Mesendoderm (in vitro differentiated cells): Measurements from ENCODE around the gene ENSA. TPM values are rescaled to one million over a fixed set of nuclear protein-coding genes. Genes with fewer than 3 reads are reported as not detected.
A peak's percentile ranks its signal among the peaks of the same experiment; 100 is the strongest.

ENCODE experiments used
- DNase-seq: peaks from one replicate; pipeline ENCODE4 v3.0.0; 2013
- H2AK5ac ChIP-seq: 2 replicates; pipeline ENCODE4 v1.6.1; 2013; ENCODE audit warnings: low read length, inconsistent platforms
- H2BK120ac ChIP-seq: 2 replicates; pipeline ENCODE4 v1.6.1; 2013; ENCODE audit warnings: low read depth, mild to moderate bottlenecking, low read length, moderate library complexity, mixed read lengths
- H2BK15ac ChIP-seq: replicated peaks from 2 replicates; pipeline ENCODE4 v1.6.1; 2013; ENCODE audit warnings: low read depth, mild to moderate bottlenecking, moderate library complexity
- H2BK5ac ChIP-seq: 2 replicates; pipeline ENCODE4 v1.6.1; 2013; ENCODE audit warnings: low read length, inconsistent platforms
- H3K18ac ChIP-seq: 2 replicates; pipeline ENCODE4 v1.6.1; 2013; ENCODE audit warnings: mild to moderate bottlenecking, low read length, mixed read lengths
- H3K23ac ChIP-seq: one replicate; pipeline ENCODE4 v1.6.1; 2013; ENCODE audit warnings: low read length
- H3K27ac ChIP-seq: 2 replicates; pipeline ENCODE4 v1.5.1; 2013; ENCODE audit warnings: low read depth, mild to moderate bottlenecking, inconsistent platforms, low read length, moderate library complexity
- H3K27me3 ChIP-seq: 2 replicates; pipeline ENCODE4 v1.6.1; 2013; ENCODE audit warnings: low read length, control low read depth, mild to moderate bottlenecking, inconsistent platforms; ENCODE audit not compliant: insufficient read depth, poor library complexity
- H3K36me3 ChIP-seq: 2 replicates; pipeline ENCODE4 v1.6.1; 2013; ENCODE audit warnings: low read length, inconsistent platforms; ENCODE audit not compliant: control insufficient read depth, insufficient read depth
- H3K4ac ChIP-seq: one replicate; pipeline ENCODE4 v1.6.1; 2013; ENCODE audit warnings: low read depth, mild to moderate bottlenecking, low read length, moderate library complexity
- H3K4me1 ChIP-seq: 2 replicates; pipeline ENCODE4 v1.6.1; 2013; ENCODE audit warnings: low read depth, low read length, inconsistent platforms; ENCODE audit not compliant: control insufficient read depth
- H3K4me2 ChIP-seq: 2 replicates; pipeline ENCODE4 v1.6.1; 2013; ENCODE audit warnings: low read length
- H3K4me3 ChIP-seq: 2 replicates; pipeline ENCODE4 v1.5.1; 2013; ENCODE audit warnings: mild to moderate bottlenecking, low read length
- H3K56ac ChIP-seq: one replicate; pipeline ENCODE4 v1.6.1; 2013; ENCODE audit warnings: low read length
- H3K79me1 ChIP-seq: 2 replicates; pipeline ENCODE4 v1.6.1; 2013; ENCODE audit warnings: low read length, inconsistent platforms
- H3K79me2 ChIP-seq: 2 replicates; pipeline ENCODE4 v1.6.1; 2013; ENCODE audit warnings: mild to moderate bottlenecking, low read length; ENCODE audit not compliant: control insufficient read depth, insufficient read depth
- H3K9ac ChIP-seq: 2 replicates; pipeline ENCODE4 v1.6.1; 2013; ENCODE audit warnings: low read length, inconsistent platforms
- H4K5ac ChIP-seq: one replicate; pipeline ENCODE4 v1.6.1; 2013; ENCODE audit warnings: low read length
- H4K8ac ChIP-seq: one replicate; pipeline ENCODE4 v1.6.1; 2013; ENCODE audit warnings: low read depth, mild to moderate bottlenecking, control low read depth, low read length, moderate library complexity
- WGBS: extraction: QIAGEN DNeasy Blood & Tissue Kit; methylation state at CpG from one replicate; pipeline ENCODE4 v1.1.7; 2013; ENCODE audit warnings: low lambda C conversion rate, missing lambda C conversion rate; ENCODE audit not compliant: insufficient coverage; ENCODE audit errors: extremely low coverage; 5-methylcytosine and 5-hydroxymethylcytosine counted together
- polyA plus RNA-seq, 2 experiments: library from polyadenylated mRNA; stranded (reverse); fragments of 200-250 nt; gene quantifications; one replicate each; pipeline ENCODE4 v1.2.3, GENCODE V29; 2013

ENSA gene
- 201 TPM for polyA plus RNA-seq (2013, experiment 1 of 2)
- polyA plus RNA-seq (2013, experiment 2 of 2), result 201 TPM

GRCh38 chr1:150629115-150629928, at the start of gene ENSA:
Gene ENSA, minus strand, starts transcription at chr1:150629612. Its CDS starts 142 bp downstream, at chr1:150629470.
- H2BK5ac ChIP-seq, result peak within 1 kb of the TSS; percentile 64
- H3K4me3 ChIP-seq, result peak within 1 kb of the TSS; percentile 88
- no peak within 1 kb of the TSS for H2AK5ac ChIP-seq
- H3K4ac ChIP-seq, result peak within 1 kb of the TSS; percentile 92
- peak within 1 kb of the TSS; percentile 93 for H3K27ac ChIP-seq
- DNase-seq, result peak; percentile 100
- peaks cover 1% of the 10 kb centered on the region for H3K4me1 ChIP-seq
- H3K27me3 ChIP-seq, result no peaks in the 10 kb centered on the region
- peaks cover 11% of the 10 kb centered on the region for H3K79me1 ChIP-seq
- peak within 1 kb of the TSS; percentile 29 for H3K23ac ChIP-seq
- H3K36me3 ChIP-seq, result peaks cover 6% of the 10 kb centered on the region
- WGBS, result no CpG with 5 or more reads among the region's 49 CpGs
- H3K18ac ChIP-seq, result peak within 1 kb of the TSS; percentile 90
- no peak within 1 kb of the TSS for H2BK15ac ChIP-seq
- peak within 1 kb of the TSS; percentile 94 for H3K56ac ChIP-seq
- H3K79me2 ChIP-seq, result peaks cover 29% of the 10 kb centered on the region
- H4K8ac ChIP-seq, result no peak within 1 kb of the TSS
- H4K5ac ChIP-seq, result no peak within 1 kb of the TSS
- H3K4me2 ChIP-seq, result peak within 1 kb of the TSS; percentile 95
- H2BK120ac ChIP-seq, result no peak within 1 kb of the TSS
- H3K9ac ChIP-seq, result peak within 1 kb of the TSS; percentile 90

DNA sequence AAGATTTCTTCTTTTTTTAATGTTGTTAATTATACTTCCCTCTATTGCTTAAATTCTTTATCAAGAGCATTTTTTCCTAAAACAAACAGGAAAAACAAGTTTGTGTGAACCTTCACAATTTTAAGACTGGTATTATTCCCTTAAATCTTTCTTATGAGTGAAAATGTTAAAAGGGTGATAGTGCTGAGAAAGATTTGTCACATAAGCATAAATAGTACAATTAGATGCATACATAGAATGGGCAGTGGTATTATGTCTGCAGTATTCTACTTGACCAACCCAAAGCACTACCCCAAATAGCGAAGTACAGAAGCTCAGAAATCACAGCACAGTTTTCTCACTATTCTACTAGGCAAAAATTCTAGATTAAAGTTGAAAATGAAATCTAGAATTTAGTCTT, 49.6 kb upstream of the ENSA start:
- Histone ChIP-seq H3K4me2 (no peak overlapping the region), H3K27me3 (no peaks in the 10 kb centered on the region), H4K8ac (no peak overlapping the region), H3K9ac (no peak overlapping the region), H3K27ac (no peak overlapping the region), H2BK120ac (no peak overlapping the region), H3K36me3 (no peaks in the 10 kb centered on the region), H3K56ac (no peak overlapping the region), H3K4me3 (no peak overlapping the region), H3K79me2 (no peaks in the 10 kb centered on the region), H3K79me1 (no peaks in the 10 kb centered on the region), H2BK5ac (no peak overlapping the region), H4K5ac (no peak overlapping the region), H3K4ac (no peak overlapping the region), H3K23ac (no peak overlapping the region), H3K18ac (no peak overlapping the region), H2BK15ac (no peak overlapping the region), H3K4me1 (no peaks in the 10 kb centered on the region), H2AK5ac (no peak overlapping the region)
- WGBS, result no CpG with 5 or more reads among the region's 1 CpG
- no peak for DNase-seq

- no peak overlapping the region for H2BK120ac ChIP-seq
- H3K4me3 ChIP-seq, result no peak overlapping the region
- H3K79me1 ChIP-seq, result no peaks in the 10 kb centered on the region
- no peak overlapping the region for H2AK5ac ChIP-seq
- no peak overlapping the region for H2BK15ac ChIP-seq
- H2BK5ac ChIP-seq, result no peak overlapping the region
- WGBS, result no CpG with 5 or more reads among the region's 4 CpGs
- no peak overlapping the region for H3K56ac ChIP-seq
- DNase-seq, result no peak
- H3K36me3 ChIP-seq, result no peaks in the 10 kb centered on the region
- H3K27ac ChIP-seq, result no peak overlapping the region
- H3K79me2 ChIP-seq, result no peaks in the 10 kb centered on the region
- H3K9ac ChIP-seq, result no peak overlapping the region
- no peak overlapping the region for H3K18ac ChIP-seq
- no peak overlapping the region for H3K4me2 ChIP-seq
- H3K4ac ChIP-seq, result no peak overlapping the region
- H4K5ac ChIP-seq, result no peak overlapping the region
- no peak overlapping the region for H4K8ac ChIP-seq
- H3K4me1 ChIP-seq, result no peaks in the 10 kb centered on the region
- H3K23ac ChIP-seq, result no peak overlapping the region
- H3K27me3 ChIP-seq, result no peaks in the 10 kb centered on the region
These were observed 45.5 kb upstream of the ENSA start for GRCh38 chr1:150674881-150675280.

DNA sequence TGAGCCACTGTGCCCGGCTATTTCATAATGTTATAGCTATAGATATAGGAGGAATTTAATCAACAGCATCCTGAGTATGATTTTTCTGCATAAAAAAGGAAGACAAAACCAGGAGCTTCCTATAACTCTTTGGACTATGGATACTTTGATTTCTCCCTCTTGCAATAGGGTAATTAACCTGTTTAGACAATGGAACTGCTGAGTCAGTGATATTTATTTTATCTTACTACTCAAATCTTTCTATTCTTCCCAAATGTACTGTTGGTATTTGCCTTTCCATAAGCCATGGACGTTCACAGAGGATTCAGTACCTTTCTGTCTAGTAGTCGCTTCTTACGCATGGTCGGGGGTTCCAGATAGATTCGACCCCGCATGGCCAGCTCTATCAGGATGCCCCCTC, 33.9 kb upstream of the ENSA start:
- H2AK5ac ChIP-seq, result no peak overlapping the region
- H2BK15ac ChIP-seq, result no peak overlapping the region
- H3K9ac ChIP-seq, result no peak overlapping the region
- no peak overlapping the region for H3K4me2 ChIP-seq
- no peaks in the 10 kb centered on the region for H3K79me2 ChIP-seq
- H4K8ac ChIP-seq, result no peak overlapping the region
- no peak overlapping the region for H3K23ac ChIP-seq
- H3K36me3 ChIP-seq, result peaks cover 1% of the 10 kb centered on the region
- no peak for DNase-seq
- H3K4ac ChIP-seq, result no peak overlapping the region
- H3K27me3 ChIP-seq, result no peaks in the 10 kb centered on the region
- H2BK5ac ChIP-seq, result no peak overlapping the region
- no peaks in the 10 kb centered on the region for H3K79me1 ChIP-seq
- no peak overlapping the region for H3K18ac ChIP-seq
- no peak overlapping the region for H3K56ac ChIP-seq
- no peak overlapping the region for H2BK120ac ChIP-seq
- no CpG with 5 or more reads among the region's 7 CpGs for WGBS
- H4K5ac ChIP-seq, result no peak overlapping the region
- no peaks in the 10 kb centered on the region for H3K4me1 ChIP-seq
- H3K4me3 ChIP-seq, result no peak overlapping the region
- H3K27ac ChIP-seq, result no peak overlapping the region

- H3K36me3 ChIP-seq, result peaks cover 1% of the 10 kb centered on the region
These were observed 33.4 kb upstream of the ENSA start for GRCh38 chr1:150662811-150663210.

More at GRCh38 chr1:150662811-150663210, 33.4 kb upstream of the ENSA start:
- Histone ChIP-seq H3K23ac (no peak overlapping the region), H3K27ac (no peak overlapping the region), H3K4ac (no peak overlapping the region), H3K9ac (no peak overlapping the region), H3K4me1 (no peaks in the 10 kb centered on the region), H2BK5ac (no peak overlapping the region), H2BK15ac (no peak overlapping the region), H3K79me1 (no peaks in the 10 kb centered on the region), H3K4me2 (no peak overlapping the region), H3K56ac (no peak overlapping the region), H3K18ac (no peak overlapping the region), H2BK120ac (no peak overlapping the region), H4K8ac (no peak overlapping the region), H3K79me2 (no peaks in the 10 kb centered on the region), H2AK5ac (no peak overlapping the region), H3K4me3 (no peak overlapping the region), H4K5ac (no peak overlapping the region), H3K27me3 (no peaks in the 10 kb centered on the region)
- DNase-seq, result no peak
- no CpG with 5 or more reads among the region's 9 CpGs for WGBS
